GM10266 (cell line): ENCODE results near the gene ARIH1.

Experiments used
- DNase-seq: peaks from one replicate; pipeline ENCODE4 v3.0.0; 2012; ENCODE audit errors: extremely low spot score
- CTCF ChIP-seq: IDR thresholded peaks from 2 replicates; pipeline ENCODE4 v1.5.1; 2012; ENCODE audit warnings: mild to moderate bottlenecking, low read depth; ENCODE audit not compliant: control insufficient read depth, insufficient read depth; ENCODE audit errors: missing control alignments

Gene ARIH1

DNA sequence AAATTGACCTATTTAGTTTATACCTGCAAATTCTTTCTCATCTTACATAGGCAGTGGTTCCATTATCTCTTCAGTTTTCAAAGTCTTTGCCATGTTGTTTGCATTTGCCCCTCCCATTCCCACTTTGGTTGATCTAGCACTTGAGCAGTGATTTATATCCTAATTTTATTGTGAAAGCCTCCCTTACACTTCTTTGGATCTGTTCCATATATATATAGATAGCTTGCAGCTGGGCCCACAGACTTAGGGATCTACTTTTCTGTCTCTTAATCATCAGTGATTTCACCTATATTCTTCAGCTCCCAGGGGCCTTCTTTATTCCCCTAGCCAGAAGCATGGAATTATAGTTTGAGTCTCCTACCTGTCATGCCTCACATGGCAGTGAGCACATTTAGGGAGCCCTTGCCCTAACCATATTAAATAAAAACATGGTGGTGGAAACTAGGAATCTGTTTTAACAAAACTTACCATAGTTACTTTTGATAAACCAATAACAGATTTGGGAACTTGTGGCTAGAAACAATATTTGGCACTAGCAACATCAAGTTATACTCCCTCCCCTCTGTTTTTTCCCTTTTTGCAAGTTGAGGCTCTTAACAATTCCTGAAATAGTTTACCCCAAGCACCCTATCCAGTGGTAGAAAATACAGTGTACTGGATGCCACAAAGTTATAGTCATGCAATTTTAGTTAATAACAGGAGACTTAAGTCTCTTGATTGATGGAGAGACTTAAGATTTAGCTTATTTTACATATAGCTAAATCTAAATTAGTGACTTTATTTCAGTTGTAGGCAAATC, 41.7 kb downstream of the ARIH1 start:
- TF ChIP-seq CTCF, result no peak
- no peak for DNase-seq

DNA sequence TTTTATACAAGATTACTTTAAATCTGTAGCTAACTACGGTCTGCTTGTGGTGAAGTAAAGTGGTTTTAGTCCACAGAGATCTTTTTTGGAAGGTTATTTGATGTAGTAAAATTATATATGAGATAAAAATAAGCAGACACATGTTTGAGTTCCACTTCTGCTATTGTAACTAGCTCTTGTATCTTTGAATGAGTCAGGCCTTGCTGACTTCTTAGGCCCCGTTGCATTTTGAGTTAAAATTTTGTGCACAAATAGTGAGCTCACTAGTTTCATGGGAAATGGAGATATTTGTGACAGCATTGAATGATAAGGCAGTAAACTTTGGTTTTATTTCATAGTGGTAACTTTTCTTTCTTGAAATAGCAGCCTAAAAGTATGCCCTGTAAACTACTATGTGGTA, 42.6 kb downstream of the ARIH1 start:
- no peak for DNase-seq
- no peak for TF ChIP-seq CTCF

- TF ChIP-seq CTCF, result no peak
- DNase-seq, result no peak
Measured at GRCh38 chr15:72521682-72522081, 47.6 kb downstream of the ARIH1 start.

- TF ChIP-seq CTCF, result peak; percentile 59
- DNase-seq, result no peak
Measured at GRCh38 chr15:72532991-72533601, 59.0 kb downstream of the ARIH1 start.

DNA sequence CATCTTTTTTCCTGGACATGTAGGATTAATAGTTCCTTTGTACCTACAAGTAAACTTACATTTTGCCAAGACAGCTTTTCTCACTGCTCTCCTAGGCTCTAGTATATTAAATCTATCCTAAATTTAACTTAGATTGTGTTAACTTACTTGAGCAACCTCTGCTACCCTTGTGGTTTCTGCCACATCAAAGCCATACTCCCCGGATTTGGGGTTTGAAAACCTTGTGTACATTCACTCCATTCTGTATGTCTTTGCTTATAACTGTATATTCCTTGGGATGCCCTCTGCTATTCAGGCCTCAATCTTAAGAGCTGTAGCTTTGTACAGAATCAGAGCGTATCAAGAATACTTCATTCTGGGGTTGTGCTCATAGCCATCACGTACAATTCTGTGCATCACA, 60.4 kb downstream of the ARIH1 start:
- TF ChIP-seq CTCF, result no peak
- DNase-seq, result no peak

DNA sequence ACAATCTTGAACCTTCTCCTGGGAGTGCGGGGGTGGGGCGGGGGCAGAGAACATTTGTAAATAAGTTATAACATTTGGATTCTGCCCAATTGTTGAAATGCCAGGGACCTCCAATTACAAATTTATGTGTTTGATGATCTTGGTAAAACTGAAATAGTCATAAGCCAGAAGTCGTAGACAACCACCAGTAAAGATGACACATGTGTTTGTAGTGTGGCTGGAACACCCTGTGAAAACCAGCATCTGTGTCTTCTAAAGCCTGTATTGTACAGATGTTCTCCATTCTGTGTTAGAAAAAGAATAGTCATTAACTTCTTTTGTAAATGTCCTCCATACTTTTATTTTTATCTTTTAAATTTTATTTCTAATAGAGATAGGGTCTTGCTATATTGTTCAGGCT, 61.8 kb downstream of the ARIH1 start:
- DNase-seq, result no peak
- TF ChIP-seq CTCF, result no peak

GRCh38 chr15:72536506-72536905, 62.4 kb downstream of the ARIH1 start:
- DNase-seq, result no peak
- no peak for TF ChIP-seq CTCF
